Measurements from ENCODE around the gene KCNJ4.

GRCh38 chr22:38432264-38432663 lies 22.7 kb downstream of the KCNJ4 start:
- TF ChIP-seq, protein P1, sequence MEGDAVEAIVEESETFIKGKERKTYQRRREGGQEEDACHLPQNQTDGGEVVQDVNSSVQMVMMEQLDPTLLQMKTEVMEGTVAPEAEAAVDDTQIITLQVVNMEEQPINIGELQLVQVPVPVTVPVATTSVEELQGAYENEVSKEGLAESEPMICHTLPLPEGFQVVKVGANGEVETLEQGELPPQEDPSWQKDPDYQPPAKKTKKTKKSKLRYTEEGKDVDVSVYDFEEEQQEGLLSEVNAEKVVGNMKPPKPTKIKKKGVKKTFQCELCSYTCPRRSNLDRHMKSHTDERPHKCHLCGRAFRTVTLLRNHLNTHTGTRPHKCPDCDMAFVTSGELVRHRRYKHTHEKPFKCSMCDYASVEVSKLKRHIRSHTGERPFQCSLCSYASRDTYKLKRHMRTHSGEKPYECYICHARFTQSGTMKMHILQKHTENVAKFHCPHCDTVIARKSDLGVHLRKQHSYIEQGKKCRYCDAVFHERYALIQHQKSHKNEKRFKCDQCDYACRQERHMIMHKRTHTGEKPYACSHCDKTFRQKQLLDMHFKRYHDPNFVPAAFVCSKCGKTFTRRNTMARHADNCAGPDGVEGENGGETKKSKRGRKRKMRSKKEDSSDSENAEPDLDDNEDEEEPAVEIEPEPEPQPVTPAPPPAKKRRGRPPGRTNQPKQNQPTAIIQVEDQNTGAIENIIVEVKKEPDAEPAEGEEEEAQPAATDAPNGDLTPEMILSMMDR (IDR thresholded peaks at IDR 0.05), result no peak
- no peak for TF ChIP-seq POLR2A (IDR thresholded peaks at IDR 0.05)
